GM13976 (cell line): ENCODE results near the gene HDAC9.

Source experiments
- DNase-seq: peaks from one replicate; pipeline ENCODE4 v3.0.0; 2012; ENCODE audit warnings: low spot score
- in situ Hi-C: fragments of 300-500 bp; cut with MboI; formaldehyde crosslinking; loops from one replicate; pipeline ENCODE4 v1.12.0; 2022; ENCODE audit warnings: low sequenced_read_pairs, mixed read lengths, inconsistent platforms; ENCODE audit not compliant: unreplicated experiment
- TF ChIP-seq, protein P1 (sequence below): IDR thresholded peaks from 2 replicates; pipeline ENCODE4 v1.5.1; 2012; ENCODE audit warnings: borderline replicate concordance, mild to moderate bottlenecking; ENCODE audit not compliant: insufficient read depth; ENCODE audit errors: extremely low read depth, missing control alignments, control extremely low read depth

Gene HDAC9

GRCh38 chr7:18694484-18694883 is 198.9 kb downstream of the HDAC9 start:
- no peak for DNase-seq
- in situ Hi-C loops = no loop called here
- TF ChIP-seq, protein P1, sequence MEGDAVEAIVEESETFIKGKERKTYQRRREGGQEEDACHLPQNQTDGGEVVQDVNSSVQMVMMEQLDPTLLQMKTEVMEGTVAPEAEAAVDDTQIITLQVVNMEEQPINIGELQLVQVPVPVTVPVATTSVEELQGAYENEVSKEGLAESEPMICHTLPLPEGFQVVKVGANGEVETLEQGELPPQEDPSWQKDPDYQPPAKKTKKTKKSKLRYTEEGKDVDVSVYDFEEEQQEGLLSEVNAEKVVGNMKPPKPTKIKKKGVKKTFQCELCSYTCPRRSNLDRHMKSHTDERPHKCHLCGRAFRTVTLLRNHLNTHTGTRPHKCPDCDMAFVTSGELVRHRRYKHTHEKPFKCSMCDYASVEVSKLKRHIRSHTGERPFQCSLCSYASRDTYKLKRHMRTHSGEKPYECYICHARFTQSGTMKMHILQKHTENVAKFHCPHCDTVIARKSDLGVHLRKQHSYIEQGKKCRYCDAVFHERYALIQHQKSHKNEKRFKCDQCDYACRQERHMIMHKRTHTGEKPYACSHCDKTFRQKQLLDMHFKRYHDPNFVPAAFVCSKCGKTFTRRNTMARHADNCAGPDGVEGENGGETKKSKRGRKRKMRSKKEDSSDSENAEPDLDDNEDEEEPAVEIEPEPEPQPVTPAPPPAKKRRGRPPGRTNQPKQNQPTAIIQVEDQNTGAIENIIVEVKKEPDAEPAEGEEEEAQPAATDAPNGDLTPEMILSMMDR = no peak

DNA sequence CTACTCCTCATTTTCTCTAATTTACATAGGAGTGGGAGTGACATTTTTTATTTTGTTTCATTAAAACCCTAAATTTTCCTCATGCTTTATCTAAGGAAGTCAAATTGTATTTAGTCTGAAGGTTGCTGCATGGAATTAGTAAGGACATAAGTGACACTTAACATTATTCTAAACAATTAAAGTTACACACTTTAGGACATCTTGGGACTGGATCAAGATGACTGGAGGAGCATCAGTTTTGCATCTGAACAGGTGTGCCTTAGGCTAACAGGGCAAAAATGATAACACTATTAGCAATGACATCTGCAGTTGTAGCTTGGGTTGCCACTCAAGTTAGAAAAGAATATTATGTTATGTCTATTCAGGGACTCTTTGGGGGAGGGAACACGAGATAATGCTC is 199.4 kb downstream of the HDAC9 start:
- no peak for DNase-seq
- TF ChIP-seq, protein P1 = no peak
- in situ Hi-C loops = no loop called here

- DNase-seq = no peak
- in situ Hi-C loops = no loop called here
- TF ChIP-seq, protein P1 = no peak
Measured at GRCh38 chr7:18698258-18698734, 202.7 kb downstream of the HDAC9 start.

DNA sequence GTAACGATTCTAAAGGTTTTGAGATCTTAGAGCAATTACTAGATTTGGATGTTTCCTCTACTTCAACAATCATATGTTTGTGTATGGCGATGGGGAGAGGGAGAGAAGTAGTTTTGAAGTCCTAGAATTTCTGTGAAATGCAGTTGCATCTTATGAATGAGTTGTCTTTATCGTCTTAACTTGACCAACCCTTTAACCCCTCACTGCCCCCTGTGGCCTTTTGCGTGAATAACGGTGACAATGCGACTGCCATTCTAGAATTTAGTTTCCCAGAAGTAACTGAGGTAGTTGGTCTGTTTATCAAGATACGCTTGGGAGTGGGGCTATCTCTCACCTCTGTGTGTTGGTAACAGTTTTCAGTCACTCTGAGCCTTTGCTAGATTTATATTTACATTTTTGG is 204.6 kb downstream of the HDAC9 start:
- DNase-seq = no peak
- TF ChIP-seq, protein P1 = no peak
- in situ Hi-C loops = no loop called here

GRCh38 chr7:18702071-18702829 is 206.7 kb downstream of the HDAC9 start:
- TF ChIP-seq, protein P1 = no peak
- no peak for DNase-seq
- in situ Hi-C loops = no loop called here

GRCh38 chr7:18703685-18704084 is 208.1 kb downstream of the HDAC9 start:
- in situ Hi-C loops = no loop called here
- DNase-seq = no peak
- TF ChIP-seq, protein P1 = no peak

DNA sequence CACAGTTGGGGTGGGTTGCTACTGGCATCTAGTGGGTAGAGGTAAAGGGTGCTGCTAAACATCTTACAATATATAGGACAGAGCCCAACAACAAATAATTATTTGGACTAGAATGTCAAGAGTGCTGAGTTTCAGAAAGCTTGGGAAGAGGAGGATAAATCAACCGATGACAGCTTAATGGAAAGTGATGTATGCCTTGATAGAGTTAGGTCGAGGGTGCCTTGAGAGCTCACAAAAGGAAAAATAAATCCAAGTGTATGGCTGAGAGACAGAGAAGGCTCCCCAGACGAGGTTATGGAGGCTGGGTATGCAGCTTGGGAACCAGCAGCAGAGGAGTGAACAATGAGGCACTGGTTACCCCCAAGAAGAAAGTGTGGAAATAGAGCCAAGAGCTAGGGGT is 211.1 kb downstream of the HDAC9 start:
- TF ChIP-seq, protein P1 = no peak
- in situ Hi-C loops = no loop called here
- DNase-seq = no peak
